Measurements from ENCODE around the gene HSPA6. TPM values are rescaled to one million over a fixed set of nuclear protein-coding genes. Genes with fewer than 3 reads are reported as not detected.
"Not testable (repeated sequence)": the region's sequence is repeated elsewhere in the genome, so short reads cannot be mapped to it uniquely, and the experiment has no call there.

Gene HSPA6
- total RNA-seq, 1 donor from 2014 or later = 0.48 TPM

GRCh38 chr1:161556990-161557389 lies 32.6 kb downstream of the HSPA6 start:
- not testable (repeated sequence) for ATAC-seq; DNase-seq (ENCODE audit: low spot score)

GRCh38 chr1:161557506-161558450 lies 33.4 kb downstream of the HSPA6 start:
- DNase-seq (ENCODE audit: low spot score); ATAC-seq: not testable (repeated sequence)

GRCh38 chr1:161560960-161561715 lies 36.8 kb downstream of the HSPA6 start:
- DNase-seq (ENCODE audit: low spot score) = not testable (repeated sequence)

GRCh38 chr1:161562441-161562840 lies 38.1 kb downstream of the HSPA6 start:
- peak; percentile 33 for ATAC-seq
- DNase-seq (ENCODE audit: low spot score) = not testable (repeated sequence)

More at GRCh38 chr1:161560960-161561715, 36.8 kb downstream of the HSPA6 start:
- peak; percentile 55 for ATAC-seq

GRCh38 chr1:161563522-161563921 lies 39.2 kb downstream of the HSPA6 start:
- ATAC-seq; DNase-seq (ENCODE audit: low spot score): not testable (repeated sequence)

GRCh38 chr1:161566602-161566960 lies 42.2 kb downstream of the HSPA6 start:
- ATAC-seq; DNase-seq (ENCODE audit: low spot score): not testable (repeated sequence)

- DNase-seq (ENCODE audit: low spot score); ATAC-seq: not testable (repeated sequence)
Measured at GRCh38 chr1:161571703-161572102, 47.4 kb downstream of the HSPA6 start.

Other genes starting within 250 kb of the HSPA6 start
- gene MPZ, start 214.6 kb upstream of the HSPA6 start, total RNA-seq = 2.4 TPM
- 223 TPM for gene SDHC, start 210.2 kb upstream of the HSPA6 start, total RNA-seq
- gene CFAP126, start 156.7 kb upstream of the HSPA6 start, total RNA-seq = not detected
- gene FCGR2A, start 19.1 kb upstream of the HSPA6 start, total RNA-seq = 4.0 TPM
- 25.2 TPM for gene FCGR3A, start 25.3 kb downstream of the HSPA6 start, total RNA-seq
- gene FCGR3B, start 106.6 kb downstream of the HSPA6 start, total RNA-seq = 1.9 TPM
- 14.9 TPM for gene FCGR2B, start 138.6 kb downstream of the HSPA6 start, total RNA-seq
- not detected for gene FCRLA, start 182.7 kb downstream of the HSPA6 start, total RNA-seq
- gene FCRLB, start 197.0 kb downstream of the HSPA6 start, total RNA-seq = 0.53 TPM
- 4.8 TPM for gene DUSP12, start 225.2 kb downstream of the HSPA6 start, total RNA-seq
- gene ATF6, start 241.8 kb downstream of the HSPA6 start, total RNA-seq = 14.4 TPM